Suprapubic skin (tissue), 3 donors: Measurements from ENCODE around the gene USP14.

Source experiments
- CTCF ChIP-seq, 2 donors: fragments of 200-600 bp in 1 of 2; fragments of 450-650 bp in 1 of 2; sonication (generic) in 1 of 2; IDR thresholded peaks; one replicate each; pipeline ENCODE4 v1.5.1; 2016 to 2019; ENCODE audit warnings: antibody characterized with exemption in 2 of 2, mild to moderate bottlenecking in 1 of 2, moderate library complexity in 1 of 2
- POLR2A ChIP-seq, 2 donors: fragments of 450-650 bp; IDR thresholded peaks; one replicate each; pipeline ENCODE4 v1.6.1; 2017; ENCODE audit warnings: antibody characterized with exemption in 2 of 2, mild to moderate bottlenecking in 2 of 2, moderate library complexity in 2 of 2

DNA sequence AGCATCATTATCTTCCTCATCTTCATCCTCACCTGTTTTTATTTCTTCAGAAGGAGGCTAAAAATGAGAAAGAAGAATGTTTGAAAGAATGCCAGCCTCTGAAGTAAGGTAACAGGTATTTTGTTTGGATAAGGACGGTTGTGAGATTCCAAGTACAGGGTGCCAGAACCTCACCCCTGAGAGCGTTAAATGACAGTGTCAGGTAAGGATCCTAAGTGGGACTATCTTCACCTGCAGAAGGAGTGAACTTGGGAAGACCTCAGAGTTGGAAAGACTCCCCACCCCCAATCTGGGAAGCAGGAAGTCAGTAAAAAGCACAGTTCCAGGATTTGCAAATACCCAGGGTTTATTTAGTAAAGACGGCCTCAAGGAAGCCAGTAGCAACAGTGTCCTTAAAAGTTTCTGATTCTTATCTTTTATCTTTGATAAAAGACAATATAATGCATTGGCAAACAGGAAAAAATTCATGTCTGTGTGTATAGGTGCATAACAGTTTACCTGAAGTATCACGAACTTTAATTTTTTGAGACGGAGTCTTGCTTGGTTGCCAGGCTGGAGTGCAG, 57.2 kb downstream of the USP14 start:
- TF ChIP-seq CTCF (IDR thresholded peaks at IDR 0.05) (no peak), POLR2A (IDR thresholded peaks at IDR 0.05) (no peak)
